ENCODE results near the gene RDH13.

GRCh38 chr19:55012306-55012705 is 50.6 kb downstream of the RDH13 start:
- no peak for TF ChIP-seq CTCF (IDR thresholded peaks at IDR 0.05)
- no peak for TF ChIP-seq POLR2AphosphoS5 (IDR thresholded peaks at IDR 0.05; ENCODE audit: insufficient read depth in 1 of 2, low read depth in 1 of 2)

All from vagina (tissue), 2 donors.